K562 (cell line): ENCODE measurements around the gene SMIM45.

ENCODE experiments used
- ATAC-seq: fragments of 200-7000 bp; cut with Tn5 transposase; 3 replicates; pipeline ENCODE4 v1.9.1; 2020; ENCODE audit warnings: moderate library complexity
- BruUV-seq: library from RNA; stranded (reverse); fragments of 400-500 nt; replicated peaks from 2 replicates; lab custom pipeline; 2021; lab: Mats Ljungman, UMichigan
- CTCF ChIA-PET: fragments of 300-600 bp; formaldehyde crosslinking; extraction: SDS; loops from one replicate; lab custom pipeline; 2021; ENCODE audit warnings: low intra/inter-chr PET ratio; lab: Yijun Ruan, JAX
- POLR2A ChIA-PET: fragments of 300-600, 350-650 bp; sonication (Branson Sonifier 250); formaldehyde crosslinking; extraction: SDS; loops from one replicate; lab custom pipeline; 2021; ENCODE audit warnings: antibody characterized with exemption, inconsistent platforms; lab: Yijun Ruan, JAX
- DNase-seq, 4 experiments: peaks; one replicate each; pipeline versions ENCODE4 v3.0.0 to v3.0.0-alpha.2; 2011 to 2018; ENCODE audit warnings: low spot score in 3 of 4, mixed read lengths in 3 of 4; ENCODE audit errors: extremely low read depth in 1 of 4
- FAIRE-seq: peaks from 2 replicates; lab custom pipeline; 2011; peaks lifted over from hg19 to GRCh38; lab: Jason Lieb, UNC
- H2AFZ ChIP-seq: 2 replicates; pipeline ENCODE4 v1.6.0; 2011; ENCODE audit warnings: low read depth, low read length, control low read depth, inconsistent platforms
- H3K27ac ChIP-seq: fragments of 200-600 bp; 3 replicates; pipeline ENCODE4 v1.8.0; 2011; ENCODE audit warnings: low read depth, mild to moderate bottlenecking, control low read depth, inconsistent platforms, low read length, moderate library complexity, mixed read lengths; ENCODE audit errors: extremely low read depth
- H3K27me3 ChIP-seq, 2 experiments: fragments of 300-600 bp in 1 of 2; 2 replicates in 1 of 2; 3 replicates in 1 of 2; pipeline versions ENCODE4 v1.6.0 to v1.8.0; 2011; ENCODE audit warnings: inconsistent platforms in 2 of 2, low read length in 2 of 2, mild to moderate bottlenecking in 1 of 2, mixed read lengths in 1 of 2, moderate library complexity in 1 of 2; ENCODE audit not compliant: control insufficient read depth in 2 of 2, insufficient read depth in 2 of 2
- H3K36me3 ChIP-seq: fragments of 300-600 bp; 3 replicates; pipeline ENCODE4 v1.8.0; 2011; ENCODE audit warnings: mild to moderate bottlenecking, low read length, inconsistent platforms; ENCODE audit not compliant: control insufficient read depth, insufficient read depth
- H3K4me1 ChIP-seq, 2 experiments: fragments of 200-600 bp in 1 of 2; replicated peaks in 1 of 2; 2 replicates in 1 of 2; 3 replicates in 1 of 2; pipeline versions ENCODE4 v1.5.1 to v1.8.0; 2011; ENCODE audit warnings: inconsistent platforms in 2 of 2, low read length in 2 of 2, mild to moderate bottlenecking in 1 of 2, mixed read lengths in 1 of 2, moderate library complexity in 1 of 2; ENCODE audit not compliant: control insufficient read depth in 2 of 2, insufficient read depth in 2 of 2
- H3K4me2 ChIP-seq: 2 replicates; pipeline ENCODE4 v1.6.1; 2011; ENCODE audit warnings: low read length, control low read depth, inconsistent platforms, mixed read lengths; ENCODE audit not compliant: insufficient read depth
- H3K4me3 ChIP-seq: fragments of 200-600 bp; sonication (generic), shearing (Covaris generic); 2 replicates; pipeline ENCODE4 v1.5.1; 2016; ENCODE audit warnings: control low read depth, inconsistent platforms
- H3K79me2 ChIP-seq: fragments of 200-600 bp; 3 replicates; pipeline ENCODE4 v1.8.0; 2011; ENCODE audit warnings: low read length, inconsistent platforms; ENCODE audit not compliant: control insufficient read depth, insufficient read depth
- H3K9ac ChIP-seq, 2 experiments: 2 replicates each; pipeline versions ENCODE4 v1.6.0 to v1.6.1; 2011; ENCODE audit warnings: low read depth in 2 of 2, low read length in 2 of 2, control low read depth in 1 of 2, inconsistent platforms in 1 of 2, mild to moderate bottlenecking in 1 of 2, mixed read lengths in 1 of 2; ENCODE audit not compliant: insufficient read depth in 1 of 2
- H3K9me1 ChIP-seq: one replicate; pipeline ENCODE4 v1.6.0; 2011; ENCODE audit warnings: inconsistent platforms, mild to moderate bottlenecking, low read length, moderate library complexity; ENCODE audit not compliant: control insufficient read depth, insufficient read depth
- H3K9me3 ChIP-seq: replicated peaks from 2 replicates; pipeline ENCODE4 v1.5.1; 2011; ENCODE audit warnings: low read depth, low read length, inconsistent platforms; ENCODE audit not compliant: control insufficient read depth, insufficient read depth
- H4K20me1 ChIP-seq: replicated peaks from 2 replicates; pipeline ENCODE4 v1.6.1; 2011; ENCODE audit warnings: low read length, inconsistent platforms, mixed read lengths; ENCODE audit not compliant: control insufficient read depth, insufficient read depth
- CBFA2T2 ChIP-seq: fragments of 450-650 bp; conservative IDR thresholded peaks from 2 replicates; pipeline ENCODE4 v1.6.1; 2017; ENCODE audit warnings: mild to moderate bottlenecking
- PRMT5 ChIP-seq: sonication (generic); formaldehyde crosslinking; IDR thresholded peaks from 2 replicates; pipeline ENCODE4 v1.5.0; 2020; ENCODE audit warnings: missing genetic modification reagents
- ZNF785 ChIP-seq: fragments of 250-450 bp; sonication (Bioruptor Pico); IDR thresholded peaks from 2 replicates; pipeline ENCODE4 v1.4.0; 2020; ENCODE audit warnings: mild to moderate bottlenecking
- WGBS: fragments of 100-300 bp; shearing (Covaris generic); methylation state at CpG from one replicate; pipeline ENCODE4 v1.1.6; 2016; ENCODE audit warnings: low coverage, mixed read lengths; ENCODE audit not compliant: insufficient coverage; ENCODE audit errors: missing lambda C conversion rate; 5-methylcytosine and 5-hydroxymethylcytosine counted together
- in situ Hi-C: fragments of 300-500 bp; cut with MboI; formaldehyde crosslinking; loops from 4 replicates; pipeline ENCODE4 v1.15.0; 2018; ENCODE audit warnings: inconsistent platforms, mixed read lengths
- intact Hi-C: fragments of 100-400 bp; cut with micrococcal nuclease; formaldehyde crosslinking; loops from 2 replicates; pipeline ENCODE4 v1.14.2; 2022
- TF ChIP-seq, protein P1 (sequence below): fragments of 250-450 bp; sonication (Bioruptor Pico); IDR thresholded peaks from 2 replicates; pipeline ENCODE4 v1.8.0; 2021; ENCODE audit warnings: moderate library complexity, mild to moderate bottlenecking, inconsistent platforms
- TF ChIP-seq, protein P2 (sequence below): fragments of 450-650 bp; conservative IDR thresholded peaks from 2 replicates; pipeline ENCODE4 v1.6.1; 2016; ENCODE audit warnings: missing genetic modification characterization, low read depth, mild to moderate bottlenecking, control low read depth, missing compliant biosample characterization

Gene SMIM45

DNA sequence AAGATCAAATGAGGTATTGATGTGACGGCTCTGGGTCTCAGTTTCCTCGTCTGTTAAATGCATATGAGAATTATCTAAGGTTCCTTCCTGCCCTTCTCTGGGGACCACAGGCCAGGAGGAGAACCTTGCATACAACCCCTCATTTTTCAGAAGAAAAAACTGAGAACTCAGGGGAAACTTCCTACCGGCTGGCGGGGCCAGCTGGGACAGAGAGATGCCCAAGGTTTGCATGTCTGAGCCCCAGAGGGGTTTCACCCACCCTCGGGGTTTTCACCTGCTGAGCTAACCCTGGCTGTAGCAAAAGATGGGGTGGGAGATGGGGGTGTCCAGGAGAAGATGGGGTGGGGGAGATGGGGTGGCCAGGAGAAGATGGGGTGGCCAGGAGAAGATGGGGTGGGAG is 29.6 kb upstream of the SMIM45 start:
- H3K9me1 ChIP-seq, result no peaks in the 10 kb centered on the region
- no peak overlapping the region for H3K9ac ChIP-seq
- no peaks in the 10 kb centered on the region for H3K79me2 ChIP-seq
- H3K27me3 ChIP-seq, result no peaks in the 10 kb centered on the region
- no peak overlapping the region for H2AFZ ChIP-seq
- H4K20me1 ChIP-seq, result no peaks in the 10 kb centered on the region
- H3K27ac ChIP-seq, result no peak overlapping the region
- H3K4me1 ChIP-seq, result peaks cover 4 to 50% of the 10 kb centered on the region in 2 experiments; a peak in 3 of 5 replicates
- TF ChIP-seq, protein P1, sequence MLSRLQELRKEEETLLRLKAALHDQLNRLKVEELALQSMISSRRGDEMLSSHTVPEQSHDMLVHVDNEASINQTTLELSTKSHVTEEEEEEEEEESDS (CRISPR knock-in tag), result no peak
- TF ChIP-seq, protein P2, sequence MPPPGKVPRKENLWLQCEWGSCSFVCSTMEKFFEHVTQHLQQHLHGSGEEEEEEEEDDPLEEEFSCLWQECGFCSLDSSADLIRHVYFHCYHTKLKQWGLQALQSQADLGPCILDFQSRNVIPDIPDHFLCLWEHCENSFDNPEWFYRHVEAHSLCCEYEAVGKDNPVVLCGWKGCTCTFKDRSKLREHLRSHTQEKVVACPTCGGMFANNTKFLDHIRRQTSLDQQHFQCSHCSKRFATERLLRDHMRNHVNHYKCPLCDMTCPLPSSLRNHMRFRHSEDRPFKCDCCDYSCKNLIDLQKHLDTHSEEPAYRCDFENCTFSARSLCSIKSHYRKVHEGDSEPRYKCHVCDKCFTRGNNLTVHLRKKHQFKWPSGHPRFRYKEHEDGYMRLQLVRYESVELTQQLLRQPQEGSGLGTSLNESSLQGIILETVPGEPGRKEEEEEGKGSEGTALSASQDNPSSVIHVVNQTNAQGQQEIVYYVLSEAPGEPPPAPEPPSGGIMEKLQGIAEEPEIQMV (tag), result no peak
- TF ChIP-seq CBFA2T2 (no peak), PRMT5 (CRISPR knock-in tag) (no peak), ZNF785 (CRISPR knock-in tag) (no peak)
- TF ChIP-seq, all 486 proteins: peak for 0
- no TSS peak for BruUV-seq
- Histone ChIP-seq H3K4me2 (no peak overlapping the region), H3K9me3 (no peaks in the 10 kb centered on the region), H3K4me3 (no peak overlapping the region), H3K36me3 (no peaks in the 10 kb centered on the region)
- no peak for ATAC-seq
- no peak for FAIRE-seq
- in situ Hi-C loops (no loop called here), intact Hi-C loops (no loop called here)
- no peak for DNase-seq
- ChIA-PET CTCF (no interaction called here), POLR2A (interaction anchor here (1.8 kb wide), 1 partner anchor 15 kb away, joined by 4 read pairs; no protein-coding TSS in a partner anchor)
- WGBS, result 63% methylated on average over 2 of the region's 5 CpGs
